Coronary artery (tissue), 2 donors: ENCODE data around the gene SIM1.
A peak's percentile ranks its signal among the peaks of the same experiment; 100 is the strongest.

Experiments
- DNase-seq: peaks from one replicate; pipeline ENCODE4 v3.0.0-alpha.2; 2017; ENCODE audit warnings: low spot score
- H3K27ac ChIP-seq, 2 donors: fragments of 200-600 bp; sonication (generic); one replicate each; pipeline ENCODE4 v1.5.1; 2016 to 2019
- H3K4me3 ChIP-seq: fragments of 200-600 bp; sonication (generic); 2 replicates; pipeline ENCODE4 v1.5.1; 2016; ENCODE audit warnings: mild to moderate bottlenecking, moderate library complexity
- CTCF ChIP-seq: fragments of 200-600 bp; sonication (generic); IDR thresholded peaks from one replicate; pipeline ENCODE4 v1.5.1; 2019; ENCODE audit warnings: antibody characterized with exemption

Gene SIM1

GRCh38 chr6:100482698-100483097, 18.0 kb upstream of the SIM1 start:
- TF ChIP-seq CTCF, result no peak
- Histone ChIP-seq H3K4me3 (no peak overlapping the region), H3K27ac (no peak overlapping the region)
- DNase-seq, result no peak

- no peak overlapping the region for H3K4me3 ChIP-seq
- H3K27ac ChIP-seq, result no peak overlapping the region
- no peak for DNase-seq
- TF ChIP-seq CTCF, result peak; percentile 45
Measured at GRCh38 chr6:100479179-100480035, 14.7 kb upstream of the SIM1 start.

- H3K4me3 ChIP-seq, result no peak overlapping the region
- TF ChIP-seq CTCF, result no peak
- no peak overlapping the region for H3K27ac ChIP-seq
- no peak for DNase-seq
Measured at GRCh38 chr6:100475554-100476320, 11.0 kb upstream of the SIM1 start.

DNA sequence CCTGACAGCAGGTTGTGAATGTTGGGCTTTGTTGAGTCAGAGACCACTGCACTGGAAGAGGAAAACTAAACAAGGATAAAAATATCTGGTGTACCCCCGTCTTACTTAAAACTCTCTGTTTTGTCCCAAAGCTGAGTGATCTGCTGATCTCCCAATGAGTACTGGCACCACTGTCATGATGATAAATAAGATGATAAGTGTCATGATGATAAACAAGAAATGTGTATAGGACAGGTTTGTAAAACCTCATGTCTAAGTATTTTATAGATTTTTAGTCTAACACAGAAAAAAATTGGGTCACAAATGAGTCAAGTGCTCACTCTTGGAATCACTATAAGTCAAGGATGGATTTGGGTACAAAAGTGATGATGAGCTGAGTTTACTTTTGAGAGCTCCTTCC, 8.5 kb upstream of the SIM1 start:
- H3K27ac ChIP-seq, result no peak overlapping the region
- no peak overlapping the region for H3K4me3 ChIP-seq
- DNase-seq, result no peak
- TF ChIP-seq CTCF, result no peak

DNA sequence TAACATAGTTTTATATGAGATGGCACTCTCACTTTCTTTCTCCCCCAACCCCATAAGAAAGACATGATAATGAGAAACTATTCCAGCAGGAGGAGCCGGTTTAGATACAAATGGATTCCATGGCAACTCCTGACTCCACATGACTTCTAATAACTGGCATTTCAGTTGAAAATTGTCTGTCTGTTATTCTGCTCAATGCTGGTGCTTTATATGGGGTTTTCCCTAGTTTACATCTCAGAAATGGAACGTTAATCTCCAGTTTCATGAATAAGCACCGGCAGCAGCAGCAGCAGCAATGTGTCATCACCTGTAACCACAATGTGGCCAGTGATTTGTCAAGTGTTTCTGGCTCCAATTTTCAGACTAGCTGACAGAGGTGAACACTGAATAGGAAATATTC, 8.0 kb upstream of the SIM1 start:
- no peak for DNase-seq
- Histone ChIP-seq H3K4me3 (no peak overlapping the region), H3K27ac (no peak overlapping the region)
- TF ChIP-seq CTCF, result no peak

GRCh38 chr6:100470422-100471120, 5.8 kb upstream of the SIM1 start:
- TF ChIP-seq CTCF, result no peak
- no peak for DNase-seq

More at GRCh38 chr6:100470422-100471120, 5.8 kb upstream of the SIM1 start:
- no peak overlapping the region for H3K27ac ChIP-seq
- no peak overlapping the region for H3K4me3 ChIP-seq
